ENCODE measurements around the gene CYP27B1.

The CYP27B1 gene

GRCh38 chr12:57745485-57745881 lies 21.4 kb downstream of the CYP27B1 start:
- no peak for TF ChIP-seq CTCF (conservative IDR thresholded peaks at IDR 0.05)
- H3K27ac ChIP-seq = peak overlapping the region; percentile 85

GRCh38 chr12:57744777-57745484 lies 21.9 kb downstream of the CYP27B1 start, which contains the start of gene TSPAN31:
TSS of gene TSPAN31 (plus strand) at chr12:57745039. CDS start at chr12:57745155, 116 bp downstream.
- H3K27ac ChIP-seq = peak within 1 kb of the TSS; percentile 85
- TF ChIP-seq CTCF (conservative IDR thresholded peaks at IDR 0.05) = no peak

GRCh38 chr12:57744194-57744776 lies 22.6 kb downstream of the CYP27B1 start:
- peak overlapping the region; percentile 85 for H3K27ac ChIP-seq
- no peak for TF ChIP-seq CTCF (conservative IDR thresholded peaks at IDR 0.05)

GRCh38 chr12:57743769-57744168 lies 23.1 kb downstream of the CYP27B1 start:
- no peak overlapping the region for H3K27ac ChIP-seq
- no peak for TF ChIP-seq CTCF (conservative IDR thresholded peaks at IDR 0.05)

GRCh38 chr12:57741844-57742738 lies 24.8 kb downstream of the CYP27B1 start:
- no peak overlapping the region for H3K27ac ChIP-seq
- TF ChIP-seq CTCF (conservative IDR thresholded peaks at IDR 0.05) = no peak

GRCh38 chr12:57741413-57741789 lies 25.5 kb downstream of the CYP27B1 start:
- TF ChIP-seq CTCF (conservative IDR thresholded peaks at IDR 0.05) = no peak
- no peak overlapping the region for H3K27ac ChIP-seq
